ENCODE results near the gene FAM76A. TPM values are rescaled to one million over a fixed set of nuclear protein-coding genes. Genes with fewer than 3 reads are reported as not detected.
A peak's percentile ranks its signal among the peaks of the same experiment; 100 is the strongest.

Gene FAM76A
- total and polyA plus RNA-seq, 9 of the 15 experiments (the other 6 are each of a cell fraction or from before 2014, with no cell fraction given): 9.5 to 14.6 (median 11.4) TPM

DNA sequence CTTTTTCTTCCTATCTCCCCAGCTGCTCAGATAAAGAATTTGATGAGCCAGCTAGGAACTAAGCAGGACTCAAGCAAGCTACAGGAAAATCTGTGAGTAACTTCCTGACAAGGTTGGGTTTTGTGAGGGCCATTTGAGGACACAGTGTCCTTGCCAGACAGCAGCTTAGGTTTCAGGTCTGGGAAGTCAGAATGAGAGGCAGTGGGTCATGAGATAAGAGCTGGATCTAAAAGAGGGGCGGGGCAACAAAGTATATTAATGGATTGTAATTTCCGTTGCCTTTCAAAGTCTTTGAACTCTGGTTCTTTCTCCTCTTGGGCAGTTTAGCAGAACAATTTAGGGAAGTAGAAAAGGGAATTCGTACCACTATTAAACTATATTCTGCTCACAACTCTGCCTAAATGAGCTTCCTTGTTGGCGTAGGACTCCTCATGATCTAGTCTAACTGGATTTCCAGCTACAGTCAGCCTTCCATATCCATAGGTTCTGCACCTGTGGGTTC is 63.8 kb downstream of the FAM76A start (continued):
- TF ChIP-seq, protein P1, sequence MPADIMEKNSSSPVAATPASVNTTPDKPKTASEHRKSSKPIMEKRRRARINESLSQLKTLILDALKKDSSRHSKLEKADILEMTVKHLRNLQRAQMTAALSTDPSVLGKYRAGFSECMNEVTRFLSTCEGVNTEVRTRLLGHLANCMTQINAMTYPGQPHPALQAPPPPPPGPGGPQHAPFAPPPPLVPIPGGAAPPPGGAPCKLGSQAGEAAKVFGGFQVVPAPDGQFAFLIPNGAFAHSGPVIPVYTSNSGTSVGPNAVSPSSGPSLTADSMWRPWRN (IDR thresholded peaks at IDR 0.05; ENCODE audit: low read depth): no peak
- TF ChIP-seq SAP30 (IDR thresholded peaks at IDR 0.05; ENCODE audit: borderline replicate concordance, insufficient read depth, low read depth, low read length, poor library complexity, severe bottlenecking): no peak
- TF ChIP-seq YBX1 (IDR thresholded peaks at IDR 0.05): no peak
- peak; percentile 63 to 67 for TF ChIP-seq KDM1A (IDR thresholded peaks at IDR 0.05)
- TF ChIP-seq, protein P2, sequence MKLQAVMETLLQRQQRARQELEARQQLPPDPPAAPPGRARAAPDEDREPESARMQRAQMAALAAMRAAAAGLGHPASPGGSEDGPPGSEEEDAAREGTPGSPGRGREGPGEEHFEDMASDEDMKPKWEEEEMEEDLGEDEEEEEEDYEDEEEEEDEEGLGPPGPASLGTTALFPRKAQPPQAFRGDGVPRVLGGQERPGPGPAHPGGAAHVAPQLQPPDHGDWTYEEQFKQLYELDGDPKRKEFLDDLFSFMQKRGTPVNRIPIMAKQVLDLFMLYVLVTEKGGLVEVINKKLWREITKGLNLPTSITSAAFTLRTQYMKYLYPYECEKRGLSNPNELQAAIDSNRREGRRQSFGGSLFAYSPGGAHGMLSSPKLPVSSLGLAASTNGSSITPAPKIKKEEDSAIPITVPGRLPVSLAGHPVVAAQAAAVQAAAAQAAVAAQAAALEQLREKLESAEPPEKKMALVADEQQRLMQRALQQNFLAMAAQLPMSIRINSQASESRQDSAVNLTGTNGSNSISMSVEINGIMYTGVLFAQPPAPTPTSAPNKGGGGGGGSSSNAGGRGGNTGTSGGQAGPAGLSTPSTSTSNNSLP (IDR thresholded peaks at IDR 0.05; ENCODE audit: borderline replicate concordance, low read depth, low read length): 0 out of 2 replicates have a peak, but pooled peaks have one; percentile 37
- TF ChIP-seq RBM39 (optimal IDR thresholded peaks at IDR 0.05; ENCODE audit: low read depth, low read length): no peak
- no peak for TF ChIP-seq HNRNPK (IDR thresholded peaks at IDR 0.05; ENCODE audit: low read depth, low read length, poor library complexity, severe bottlenecking)
- peak in 1 of 2 experiments; percentile 82; a peak in 2 of 4 replicates for TF ChIP-seq RCOR1 (IDR thresholded peaks at IDR 0.05; ENCODE audit: borderline replicate concordance in 1 of 2, low read depth in 2 of 2, low read length in 2 of 2)
- no peak for TF ChIP-seq NCOA6 (IDR thresholded peaks at IDR 0.05)
- 0 out of 2 replicates have a peak, but pooled peaks have one; percentile 26 for TF ChIP-seq JUN (IDR thresholded peaks at IDR 0.05; ENCODE audit: borderline replicate concordance, low read depth, low read length)
- TF ChIP-seq JUN (CRISPR knock-in tag; IDR thresholded peaks at IDR 0.05; ENCODE audit: borderline replicate concordance): no peak
- TF ChIP-seq, protein P3, sequence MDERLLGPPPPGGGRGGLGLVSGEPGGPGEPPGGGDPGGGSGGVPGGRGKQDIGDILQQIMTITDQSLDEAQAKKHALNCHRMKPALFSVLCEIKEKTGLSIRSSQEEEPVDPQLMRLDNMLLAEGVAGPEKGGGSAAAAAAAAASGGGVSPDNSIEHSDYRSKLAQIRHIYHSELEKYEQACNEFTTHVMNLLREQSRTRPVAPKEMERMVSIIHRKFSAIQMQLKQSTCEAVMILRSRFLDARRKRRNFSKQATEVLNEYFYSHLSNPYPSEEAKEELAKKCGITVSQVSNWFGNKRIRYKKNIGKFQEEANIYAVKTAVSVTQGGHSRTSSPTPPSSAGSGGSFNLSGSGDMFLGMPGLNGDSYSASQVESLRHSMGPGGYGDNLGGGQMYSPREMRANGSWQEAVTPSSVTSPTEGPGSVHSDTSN (CRISPR knock-in tag; IDR thresholded peaks at IDR 0.05; ENCODE audit: low read depth): no peak
- TF ChIP-seq, protein P3 (tag; conservative IDR thresholded peaks at IDR 0.05; ENCODE audit: low read depth): peak; percentile 28; the same call in 1 of the 2 replicates
- no peak for TF ChIP-seq RBM14 (IDR thresholded peaks at IDR 0.05; ENCODE audit: borderline replicate concordance, insufficient read depth, low read depth, low read length)
- peak; percentile 59 for TF ChIP-seq SMAD4 (CRISPR knock-in tag; conservative IDR thresholded peaks at IDR 0.05)
- TF ChIP-seq MEIS2 (IDR thresholded peaks at IDR 0.05; ENCODE audit: partially characterized antibody): peak; percentile 34
- peak; percentile 70 for TF ChIP-seq NCOA1 (IDR thresholded peaks at IDR 0.05; ENCODE audit: low read depth)
- TF ChIP-seq LEF1 (IDR thresholded peaks at IDR 0.05): peak; percentile 41; the same call in 1 of the 2 replicates
- TF ChIP-seq SMARCA4 (IDR thresholded peaks at IDR 0.05): peak; percentile 31; the same call in 1 of the 2 replicates
- TF ChIP-seq ETV1 (tag; conservative IDR thresholded peaks at IDR 0.05; ENCODE audit: low read depth): peak; percentile 77
- TF ChIP-seq MCM7 (IDR thresholded peaks at IDR 0.05): no peak
- TF ChIP-seq ATF7 (IDR thresholded peaks at IDR 0.05): 0 out of 2 replicates have a peak, but pooled peaks have one; percentile 34
- TF ChIP-seq, protein P4, sequence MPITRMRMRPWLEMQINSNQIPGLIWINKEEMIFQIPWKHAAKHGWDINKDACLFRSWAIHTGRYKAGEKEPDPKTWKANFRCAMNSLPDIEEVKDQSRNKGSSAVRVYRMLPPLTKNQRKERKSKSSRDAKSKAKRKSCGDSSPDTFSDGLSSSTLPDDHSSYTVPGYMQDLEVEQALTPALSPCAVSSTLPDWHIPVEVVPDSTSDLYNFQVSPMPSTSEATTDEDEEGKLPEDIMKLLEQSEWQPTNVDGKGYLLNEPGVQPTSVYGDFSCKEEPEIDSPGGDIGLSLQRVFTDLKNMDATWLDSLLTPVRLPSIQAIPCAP (CRISPR knock-in tag; IDR thresholded peaks at IDR 0.05; ENCODE audit: borderline replicate concordance): no peak
- TF ChIP-seq NFYB (IDR thresholded peaks at IDR 0.05; ENCODE audit: extremely low read depth, insufficient read length): no peak

All from K562 (cell line).